ENCODE data around the gene MLF2.
"Not testable (repeated sequence)": the region's sequence is repeated elsewhere in the genome, so short reads cannot be mapped to it uniquely, and the experiment has no call there.

MLF2 gene

GRCh38 chr12:6736754-6737153 lies 16.2 kb downstream of the MLF2 start:
- in situ Hi-C loops (cut with MboI; ENCODE audit: low sequenced_read_pairs) = no loop called here

DNA sequence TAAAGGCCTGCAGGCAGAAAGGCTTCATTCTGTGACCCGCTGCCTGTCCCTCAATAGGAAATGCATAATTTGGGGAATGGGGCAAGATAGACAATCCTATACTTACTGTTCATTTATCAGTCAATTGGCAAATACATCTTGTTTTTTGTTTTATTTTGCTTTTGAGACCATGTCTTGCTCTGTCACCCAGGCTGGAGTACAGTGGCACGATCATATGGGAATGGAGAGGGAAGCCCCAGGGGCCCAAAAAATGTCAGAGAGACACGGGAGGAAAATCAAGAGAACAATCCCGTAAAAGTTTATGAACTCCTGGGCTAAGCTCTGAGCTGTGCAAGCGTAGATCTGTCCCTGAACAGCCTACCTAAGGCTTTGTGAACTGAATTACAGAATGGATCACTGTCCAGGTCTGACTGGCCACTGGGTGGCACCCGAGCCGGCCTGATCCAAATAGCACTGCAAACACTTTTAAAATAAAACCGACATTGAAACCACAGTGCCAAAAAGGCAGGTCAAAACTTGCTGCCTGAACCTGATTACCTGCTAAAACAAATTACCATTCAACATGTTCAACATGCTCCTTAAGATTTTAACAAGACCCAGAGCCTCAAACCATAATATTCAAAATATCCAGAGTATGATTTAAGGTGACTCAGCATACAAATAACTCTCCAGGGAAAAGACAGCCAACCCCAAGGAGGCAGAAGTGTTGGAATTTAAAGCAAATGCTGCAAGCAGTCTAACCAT lies 17.3 kb downstream of the MLF2 start:
- in situ Hi-C loops (cut with MboI; ENCODE audit: low sequenced_read_pairs) = no loop called here

- in situ Hi-C loops (cut with MboI; ENCODE audit: low sequenced_read_pairs) = no loop called here
Measured at GRCh38 chr12:6734506-6735387, 18.2 kb downstream of the MLF2 start.

- in situ Hi-C loops (cut with MboI; ENCODE audit: low sequenced_read_pairs) = no loop called here
Measured at GRCh38 chr12:6730169-6730568, 22.8 kb downstream of the MLF2 start.

DNA sequence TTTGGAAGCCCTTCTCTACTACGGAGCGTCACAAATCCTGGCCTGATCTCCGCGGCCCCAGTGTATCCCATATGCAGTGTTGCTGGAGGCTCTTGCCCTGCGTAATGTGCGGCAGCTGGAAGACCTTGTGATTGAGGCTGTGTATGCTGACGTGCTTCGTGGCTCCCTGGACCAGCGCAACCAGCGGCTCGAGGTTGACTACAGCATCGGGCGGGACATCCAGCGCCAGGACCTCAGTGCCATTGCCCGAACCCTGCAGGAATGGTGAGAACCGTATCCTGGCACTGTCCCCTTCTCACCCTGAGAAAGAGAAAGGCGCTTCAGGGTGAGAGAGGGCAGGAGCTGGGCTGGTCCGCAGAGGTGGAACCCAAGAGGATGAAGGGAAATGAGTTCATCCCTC lies 23.8 kb downstream of the MLF2 start:
- in situ Hi-C loops (cut with MboI; ENCODE audit: low sequenced_read_pairs) = no loop called here

GRCh38 chr12:6725350-6725749 lies 27.6 kb downstream of the MLF2 start:
- in situ Hi-C loops (cut with MboI; ENCODE audit: low sequenced_read_pairs) = no loop called here

DNA sequence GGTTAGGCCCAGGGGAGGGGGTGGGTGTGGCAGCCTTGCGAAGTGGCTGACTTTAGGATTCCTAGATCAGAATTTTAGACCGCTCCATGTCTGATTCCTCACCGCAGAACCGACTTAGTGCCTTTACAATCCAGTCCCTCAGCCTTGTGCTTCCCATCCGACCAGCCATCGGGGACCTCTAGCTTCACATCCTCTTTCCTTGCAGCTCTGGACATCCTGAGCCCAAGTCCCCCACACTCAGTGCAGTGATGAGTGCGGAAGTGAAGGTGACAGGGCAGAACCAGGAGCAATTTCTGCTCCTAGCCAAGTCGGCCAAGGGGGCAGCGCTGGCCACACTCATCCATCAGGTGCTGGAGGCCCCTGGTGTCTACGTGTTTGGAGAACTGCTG lies 28.5 kb downstream of the MLF2 start:
- in situ Hi-C loops (cut with MboI; ENCODE audit: low sequenced_read_pairs) = no loop called here

GRCh38 chr12:6723607-6724408 lies 29.1 kb downstream of the MLF2 start, which contains the start of gene COPS7A:
TSS of gene COPS7A (plus strand) at chr12:6724046. CDS start at chr12:6724657, 611 bp downstream.
- in situ Hi-C loops (cut with MboI; ENCODE audit: low sequenced_read_pairs) = no loop called here

GRCh38 chr12:6722863-6723262 lies 30.1 kb downstream of the MLF2 start:
- in situ Hi-C loops (cut with MboI; ENCODE audit: low sequenced_read_pairs) = no loop called here

DNA sequence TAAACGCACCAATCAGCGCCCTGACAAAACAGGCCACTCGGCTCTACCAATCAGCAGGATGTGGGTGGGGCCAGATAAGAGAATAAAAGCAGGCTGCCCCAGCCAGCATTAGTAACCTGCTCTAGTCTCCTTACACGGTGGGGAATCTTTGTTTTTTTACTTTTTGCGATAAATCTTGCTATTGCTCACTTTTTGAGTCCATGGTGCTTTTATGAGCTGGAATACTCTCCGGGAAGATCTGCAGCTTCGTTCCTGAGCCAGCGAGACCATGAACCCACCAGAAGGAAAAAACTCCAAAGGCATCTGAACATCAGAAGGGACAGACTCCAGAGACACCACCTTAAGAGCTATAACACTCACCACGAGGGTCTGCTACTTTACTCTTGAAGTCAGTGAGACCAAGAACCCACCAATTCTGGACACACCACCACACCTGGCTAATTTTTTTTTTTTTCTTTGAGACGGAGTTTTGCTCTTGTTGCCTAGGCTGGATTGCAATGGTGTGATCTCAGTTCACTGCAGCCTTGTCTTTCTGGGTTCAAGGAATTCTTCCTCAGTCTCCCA lies 36.0 kb downstream of the MLF2 start:
- in situ Hi-C loops (cut with MboI; ENCODE audit: low sequenced_read_pairs) = no loop called here

GRCh38 chr12:6716031-6716873 lies 36.7 kb downstream of the MLF2 start:
- in situ Hi-C loops (cut with MboI; ENCODE audit: low sequenced_read_pairs) = not testable (repeated sequence)

DNA sequence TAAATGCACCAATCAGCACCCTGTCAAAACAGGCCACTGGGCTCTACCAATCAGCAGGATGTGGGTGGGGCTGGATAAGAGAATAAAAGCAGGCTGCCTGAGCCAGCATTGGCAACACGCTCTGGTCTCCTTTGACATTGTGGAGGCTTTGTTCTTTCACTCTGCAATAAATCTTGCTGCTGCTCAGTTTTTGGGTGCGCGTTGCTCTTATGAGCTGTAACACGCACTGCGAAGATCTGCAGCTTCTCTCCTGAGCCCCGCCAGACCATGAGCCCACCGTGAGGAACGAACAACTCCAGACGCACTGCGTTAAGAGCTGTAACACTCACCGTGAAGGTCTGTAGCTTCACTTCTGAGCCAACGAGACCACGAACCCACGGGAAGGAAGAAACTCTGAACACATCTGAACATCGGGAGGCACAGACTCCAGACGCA lies 44.0 kb downstream of the MLF2 start:
- in situ Hi-C loops (cut with MboI; ENCODE audit: low sequenced_read_pairs) = no loop called here

DNA sequence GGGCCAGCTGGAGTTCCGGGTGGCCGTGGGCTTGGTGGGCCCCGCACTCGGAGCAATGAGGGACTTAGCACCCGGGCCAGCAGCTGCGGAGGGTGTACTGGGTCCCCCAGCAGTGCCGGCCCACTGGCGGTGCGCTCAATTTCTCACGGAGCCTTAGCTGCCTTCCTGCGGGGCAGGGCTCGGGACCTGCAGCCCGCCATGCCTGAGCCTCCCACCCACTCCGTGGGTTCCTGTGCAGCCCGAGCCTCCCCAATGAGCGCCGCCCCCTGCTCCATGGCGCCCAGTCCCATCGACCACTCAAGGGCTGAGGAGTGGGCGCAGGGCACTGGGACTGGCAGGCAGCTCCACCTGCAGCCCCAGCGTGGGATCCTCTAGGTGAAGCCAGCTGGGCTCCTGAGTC lies 44.6 kb downstream of the MLF2 start:
- in situ Hi-C loops (cut with MboI; ENCODE audit: low sequenced_read_pairs) = not testable (repeated sequence)

DNA sequence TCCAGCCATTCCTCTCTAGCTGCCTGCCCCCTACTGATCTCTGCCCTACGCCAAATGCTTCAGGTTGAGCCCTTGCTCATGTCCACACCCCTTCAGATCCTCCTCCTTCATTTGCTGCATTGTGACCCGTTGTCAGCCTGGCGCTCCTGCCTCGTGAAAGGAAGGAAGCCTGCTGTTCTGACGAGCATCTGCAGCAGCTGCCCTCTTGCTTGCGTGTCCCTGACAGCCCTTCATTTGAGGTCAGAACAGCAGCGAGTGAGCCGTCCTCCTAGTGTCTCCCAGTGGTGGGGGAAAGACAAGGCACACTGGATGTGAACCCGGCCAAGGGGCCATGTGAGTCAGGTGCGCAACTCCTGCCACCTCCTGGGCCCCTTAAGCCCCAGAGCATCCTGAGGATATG lies 49.3 kb downstream of the MLF2 start:
- in situ Hi-C loops (cut with MboI; ENCODE audit: low sequenced_read_pairs) = no loop called here

DNA sequence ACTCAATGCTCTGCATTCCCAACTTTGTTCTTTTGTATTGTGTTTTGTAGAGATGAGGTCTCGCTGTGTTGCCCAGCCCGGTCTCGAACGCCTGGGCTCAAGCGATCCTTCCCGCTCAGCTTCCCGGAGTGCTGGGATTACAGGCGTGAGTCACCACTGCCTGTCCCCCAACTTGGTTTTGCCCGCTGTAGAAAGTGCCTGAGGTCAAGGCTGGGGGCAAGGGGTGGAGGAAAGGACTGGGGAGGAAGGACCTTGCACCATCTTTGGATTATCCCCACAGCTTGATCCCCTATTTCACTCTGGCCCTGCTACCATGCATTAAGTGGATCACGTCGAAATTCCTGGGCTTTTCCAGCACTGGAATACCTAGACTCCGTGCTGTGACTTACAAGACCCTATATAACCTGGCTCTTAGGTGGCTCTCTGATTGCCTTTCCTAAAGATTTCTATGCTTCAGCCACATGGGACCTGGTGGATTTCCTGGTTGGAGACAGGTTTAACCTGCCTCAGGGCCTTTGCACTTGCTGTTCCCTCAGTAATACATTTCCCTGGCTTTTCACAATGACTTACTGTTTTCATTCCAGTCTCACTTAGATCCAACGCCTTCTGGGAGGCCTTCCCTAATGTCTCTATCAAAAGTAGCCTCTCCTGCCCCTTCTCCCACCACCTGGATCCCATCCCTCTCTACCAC lies 51.7 kb downstream of the MLF2 start:
- in situ Hi-C loops (cut with MboI; ENCODE audit: low sequenced_read_pairs) = no loop called here

DNA sequence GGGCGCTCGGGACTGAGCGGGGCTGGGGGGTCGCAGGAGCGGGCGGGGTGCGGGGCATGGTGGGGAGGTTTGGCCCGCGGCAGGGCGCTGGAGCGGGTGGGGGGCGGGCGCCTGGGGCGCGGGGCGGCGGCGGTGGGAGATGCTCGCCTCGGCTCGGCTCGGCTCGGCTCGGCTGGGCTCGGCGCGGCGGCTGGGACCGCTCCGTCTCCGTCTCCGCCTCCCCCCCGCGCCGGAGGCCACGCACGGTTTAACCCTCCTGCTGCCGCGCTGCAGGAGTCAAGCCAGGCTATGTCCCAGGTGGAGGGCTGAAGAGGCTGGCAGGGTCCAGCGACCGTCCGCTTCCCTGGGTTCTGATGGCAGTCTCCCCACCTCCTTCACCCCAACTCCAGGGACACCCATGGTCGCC lies 52.3 kb downstream of the MLF2 start, which contains the start of gene PIANP:
PIANP (minus strand) TSS at position 170 of the 406 bp plus-strand sequence. CDS start 2,754 bp downstream, outside the sequence.
- in situ Hi-C loops (cut with MboI; ENCODE audit: low sequenced_read_pairs) = no loop called here

- in situ Hi-C loops (cut with MboI; ENCODE audit: low sequenced_read_pairs) = no loop called here
Measured at GRCh38 chr12:6699989-6700645, 52.8 kb downstream of the MLF2 start.

DNA sequence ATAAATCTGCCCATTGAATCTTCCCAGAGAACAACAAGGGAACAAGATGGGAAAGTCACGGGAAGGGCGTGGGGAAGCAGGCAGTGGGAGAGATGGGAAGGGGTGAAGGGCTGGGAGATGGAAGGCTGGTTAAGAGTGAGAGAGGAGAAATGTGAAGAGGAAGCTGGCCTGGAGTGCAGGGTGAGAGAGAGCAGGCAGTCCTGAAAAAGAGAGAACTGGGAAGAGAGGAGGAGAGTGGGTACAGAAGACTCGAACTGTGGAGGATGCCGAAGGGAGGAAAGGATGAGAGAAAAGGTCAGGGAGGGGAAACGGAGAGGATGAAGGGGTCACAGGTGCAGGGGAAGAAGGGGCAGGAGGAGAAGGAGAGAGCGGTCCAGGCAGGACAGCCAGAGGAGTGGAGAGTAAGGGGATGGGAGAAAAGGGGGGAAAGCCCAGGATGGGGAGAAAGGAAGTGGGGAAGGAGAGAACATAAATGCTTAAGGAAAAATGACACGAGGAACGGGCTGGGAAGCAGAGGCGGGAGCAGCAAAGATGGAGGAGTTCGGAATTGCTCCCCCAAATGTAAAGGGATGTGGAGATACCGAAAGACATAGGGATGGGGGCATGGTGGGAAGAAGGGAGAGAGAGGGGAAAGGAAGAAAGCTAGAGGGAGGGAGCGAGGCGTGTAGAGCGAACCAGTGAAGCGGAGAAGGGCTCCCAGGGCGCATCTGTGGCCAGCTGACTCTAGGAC lies 53.5 kb downstream of the MLF2 start:
- in situ Hi-C loops (cut with MboI; ENCODE audit: low sequenced_read_pairs) = no loop called here

Measured in HL-60/S4 treated with phorbol 12-myristate 13-acetate at 8.2 ng/mL for 4 days and 3 days (cell line).